ENCODE measurements around the gene AADAC.
"Not testable (repeated sequence)": the region's sequence is repeated elsewhere in the genome, so short reads cannot be mapped to it uniquely, and the experiment has no call there.

The AADAC gene

GRCh38 chr3:151796105-151796680 is 17.7 kb upstream of the AADAC start:
- DNase-seq (ENCODE audit: low spot score): no peak

GRCh38 chr3:151798466-151798865 is 15.4 kb upstream of the AADAC start:
- no peak for DNase-seq (ENCODE audit: low spot score)

- no peak for DNase-seq (ENCODE audit: low spot score)
These were observed 13.5 kb upstream of the AADAC start for GRCh38 chr3:151800431-151800830.

- no peak for DNase-seq (ENCODE audit: low spot score)
These were observed 9.6 kb upstream of the AADAC start for GRCh38 chr3:151804267-151804666.

GRCh38 chr3:151806838-151807237 is 7.1 kb upstream of the AADAC start:
- DNase-seq (ENCODE audit: low spot score): no peak

- DNase-seq (ENCODE audit: low spot score): not testable (repeated sequence)
These were observed 5.0 kb upstream of the AADAC start for GRCh38 chr3:151808926-151809325.

- no peak for DNase-seq (ENCODE audit: low spot score)
These were observed 2.4 kb upstream of the AADAC start for GRCh38 chr3:151811474-151811873.

- no peak for DNase-seq (ENCODE audit: low spot score)
These were observed 672 bp downstream of the AADAC start for GRCh38 chr3:151814588-151814987.

GRCh38 chr3:151816091-151816604 is 2.2 kb downstream of the AADAC start:
- peak; percentile 79 for DNase-seq (ENCODE audit: low spot score)

GRCh38 chr3:151817473-151817872 is 3.6 kb downstream of the AADAC start:
- DNase-seq (ENCODE audit: low spot score): no peak

- DNase-seq (ENCODE audit: low spot score): no peak
These were observed 4.4 kb downstream of the AADAC start for GRCh38 chr3:151818361-151818760.

- DNase-seq (ENCODE audit: low spot score): no peak
These were observed 6.0 kb downstream of the AADAC start for GRCh38 chr3:151819910-151820309.

GRCh38 chr3:151827816-151828215 is 13.9 kb downstream of the AADAC start:
- no peak for DNase-seq (ENCODE audit: low spot score)

GRCh38 chr3:151835751-151836525 is 22.0 kb downstream of the AADAC start:
- DNase-seq (ENCODE audit: low spot score): peak; percentile 42

- DNase-seq (ENCODE audit: low spot score): peak; percentile 58
These were observed 23.1 kb downstream of the AADAC start for GRCh38 chr3:151837057-151837456.

GRCh38 chr3:151838574-151839312 is 24.8 kb downstream of the AADAC start:
- DNase-seq (ENCODE audit: low spot score): peak; percentile 61

GRCh38 chr3:151839313-151839631 is 25.4 kb downstream of the AADAC start:
- DNase-seq (ENCODE audit: low spot score): no peak

- DNase-seq (ENCODE audit: low spot score): no peak
These were observed 27.9 kb downstream of the AADAC start for GRCh38 chr3:151841801-151842200.

- no peak for DNase-seq (ENCODE audit: low spot score)
These were observed 29.4 kb downstream of the AADAC start for GRCh38 chr3:151843275-151843674.

GRCh38 chr3:151845306-151845905 is 31.5 kb downstream of the AADAC start:
- DNase-seq (ENCODE audit: low spot score): no peak

GRCh38 chr3:151850065-151850464 is 36.1 kb downstream of the AADAC start:
- not testable (repeated sequence) for DNase-seq (ENCODE audit: low spot score)

- DNase-seq (ENCODE audit: low spot score): no peak
These were observed 38.3 kb downstream of the AADAC start for GRCh38 chr3:151852074-151852811.
